ENCODE data around the gene PRRG1.
"Not testable (repeated sequence)": the region's sequence is repeated elsewhere in the genome, so short reads cannot be mapped to it uniquely, and the experiment has no call there.

PRRG1 gene

DNA sequence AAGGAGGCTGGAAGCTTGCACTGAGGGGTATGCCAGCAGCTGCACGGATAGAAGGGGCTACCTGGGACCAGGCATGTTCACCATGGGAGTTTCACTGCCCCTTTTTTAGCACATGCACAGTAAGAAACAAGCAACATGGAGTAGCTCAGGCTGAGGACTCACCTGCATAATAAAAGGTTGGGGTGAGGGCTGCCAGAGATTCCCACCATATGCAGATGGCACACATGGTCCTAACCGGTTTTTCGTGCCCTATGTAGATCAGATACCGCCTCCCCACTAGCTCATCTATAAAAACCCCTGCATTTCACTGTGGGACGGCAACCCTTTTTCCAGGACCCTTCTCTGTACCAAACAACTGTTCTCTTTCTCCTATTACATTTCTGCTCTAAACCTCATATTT, 125.3 kb downstream of the PRRG1 start:
- no peaks in the 10 kb centered on the region for H3K36me3 ChIP-seq (ENCODE audit: control insufficient read depth, insufficient read depth, low read length)
- H3K79me1 ChIP-seq (ENCODE audit: low read length): no peaks in the 10 kb centered on the region
- H3K27me3 ChIP-seq (ENCODE audit: insufficient read depth, low read length, poor library complexity): no peaks in the 10 kb centered on the region
- no peak overlapping the region for H3K56ac ChIP-seq (ENCODE audit: low read length)
- no peak for DNase-seq
- H3K79me2 ChIP-seq (ENCODE audit: control insufficient read depth, insufficient read depth, low read length): no peaks in the 10 kb centered on the region
- no peak overlapping the region for H2AK5ac ChIP-seq (ENCODE audit: low read length)
- no peak overlapping the region for H3K27ac ChIP-seq (ENCODE audit: low read depth, low read length)
- H4K8ac ChIP-seq (ENCODE audit: low read depth, low read length): no peak overlapping the region
- H3K23ac ChIP-seq (ENCODE audit: low read length): no peak overlapping the region
- no CpG with 5 or more reads among the region's 5 CpGs for WGBS (ENCODE audit: extremely low coverage, insufficient coverage, low lambda C conversion rate)
- H2BK15ac ChIP-seq (replicated peaks; ENCODE audit: low read depth): no peak overlapping the region
- no peak overlapping the region for H3K4me2 ChIP-seq (ENCODE audit: low read length)
- H3K4me3 ChIP-seq (ENCODE audit: low read length): no peak overlapping the region
- H3K9ac ChIP-seq (ENCODE audit: low read length): no peak overlapping the region
- no peak overlapping the region for H3K18ac ChIP-seq (ENCODE audit: low read length)
- no peak overlapping the region for H2BK120ac ChIP-seq (ENCODE audit: low read depth, low read length)
- H3K4ac ChIP-seq (ENCODE audit: low read depth, low read length): no peak overlapping the region
- no peak overlapping the region for H2BK5ac ChIP-seq (ENCODE audit: low read length)
- no peak overlapping the region for H4K5ac ChIP-seq (ENCODE audit: low read length)
- no peaks in the 10 kb centered on the region for H3K4me1 ChIP-seq (ENCODE audit: control insufficient read depth, low read depth, low read length)

DNA sequence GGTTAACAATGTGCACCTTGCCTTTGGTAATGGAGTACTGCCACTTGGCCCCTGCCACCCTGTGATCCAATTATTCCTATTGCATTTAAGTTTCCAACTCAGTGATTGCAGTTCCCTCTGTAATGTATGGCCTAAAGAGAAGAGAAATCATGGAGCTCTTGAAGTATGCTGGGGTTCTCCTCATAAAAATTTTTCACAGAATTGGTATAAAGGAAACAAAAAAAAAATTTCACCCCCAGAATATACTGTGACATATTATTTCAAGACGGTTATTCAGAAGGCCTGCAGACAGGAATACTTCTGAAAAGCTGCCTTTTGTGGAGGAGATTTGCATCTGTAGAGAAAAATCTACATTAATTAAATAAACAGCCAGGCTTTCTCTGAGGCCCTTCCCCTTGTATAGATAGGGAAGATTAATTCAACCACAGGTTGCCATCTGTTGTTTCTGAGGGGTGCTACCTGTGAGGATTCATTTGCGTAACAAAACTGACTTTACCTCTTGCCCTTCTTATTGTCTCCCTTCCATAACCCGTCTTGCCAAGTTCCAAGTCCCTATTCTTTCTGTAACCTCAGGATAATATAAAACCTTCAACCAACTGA, 127.5 kb downstream of the PRRG1 start:
- DNase-seq: no peak
- H3K79me1 ChIP-seq (ENCODE audit: low read length): no peaks in the 10 kb centered on the region

DNA sequence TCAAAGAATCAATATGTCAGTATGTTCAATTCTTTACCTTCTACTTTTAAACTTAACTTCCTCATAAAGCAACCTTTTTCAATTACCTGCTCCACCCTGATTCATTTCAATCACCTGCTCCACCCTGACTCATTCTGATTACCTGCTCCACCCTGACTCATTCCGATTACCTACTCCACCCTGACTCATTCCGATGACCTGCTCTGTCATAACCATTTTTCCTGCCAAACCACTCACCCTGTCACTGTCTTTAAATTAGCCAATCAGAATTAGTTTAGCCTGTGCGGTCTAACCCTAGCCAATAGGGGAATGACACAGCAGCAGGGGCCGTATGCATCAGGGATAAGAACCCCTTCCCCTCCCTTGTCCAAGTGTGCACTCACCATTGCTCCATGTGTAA, 135.2 kb downstream of the PRRG1 start:
- not testable (repeated sequence) for H3K56ac ChIP-seq (ENCODE audit: low read length); H3K27me3 ChIP-seq (ENCODE audit: insufficient read depth, low read length, poor library complexity); H4K8ac ChIP-seq (ENCODE audit: low read depth, low read length); H3K36me3 ChIP-seq (ENCODE audit: control insufficient read depth, insufficient read depth, low read length); H2BK15ac ChIP-seq (replicated peaks; ENCODE audit: low read depth); H3K23ac ChIP-seq (ENCODE audit: low read length); H3K9ac ChIP-seq (ENCODE audit: low read length); H3K27ac ChIP-seq (ENCODE audit: low read depth, low read length); H4K5ac ChIP-seq (ENCODE audit: low read length); H3K79me1 ChIP-seq (ENCODE audit: low read length); H3K18ac ChIP-seq (ENCODE audit: low read length); H2AK5ac ChIP-seq (ENCODE audit: low read length); H3K4ac ChIP-seq (ENCODE audit: low read depth, low read length); H3K4me3 ChIP-seq (ENCODE audit: low read length); H3K79me2 ChIP-seq (ENCODE audit: control insufficient read depth, insufficient read depth, low read length); H3K4me2 ChIP-seq (ENCODE audit: low read length); H2BK120ac ChIP-seq (ENCODE audit: low read depth, low read length); DNase-seq; H2BK5ac ChIP-seq (ENCODE audit: low read length); H3K4me1 ChIP-seq (ENCODE audit: control insufficient read depth, low read depth, low read length)
- WGBS (ENCODE audit: extremely low coverage, insufficient coverage, low lambda C conversion rate): no CpG with 5 or more reads among the region's 4 CpGs

More for the DNA sequence above, 127.5 kb downstream of the PRRG1 start:
- no CpG with 5 or more reads among the region's 3 CpGs for WGBS (ENCODE audit: extremely low coverage, insufficient coverage, low lambda C conversion rate)
- H3K4me2 ChIP-seq (ENCODE audit: low read length): no peak overlapping the region
- H3K56ac ChIP-seq (ENCODE audit: low read length): no peak overlapping the region
- H2BK15ac ChIP-seq (replicated peaks; ENCODE audit: low read depth): no peak overlapping the region
- H2BK120ac ChIP-seq (ENCODE audit: low read depth, low read length): no peak overlapping the region
- no peak overlapping the region for H2BK5ac ChIP-seq (ENCODE audit: low read length)
- H3K27ac ChIP-seq (ENCODE audit: low read depth, low read length): no peak overlapping the region
- no peak overlapping the region for H3K4me3 ChIP-seq (ENCODE audit: low read length)
- H3K4me1 ChIP-seq (ENCODE audit: control insufficient read depth, low read depth, low read length): no peaks in the 10 kb centered on the region
- H3K4ac ChIP-seq (ENCODE audit: low read depth, low read length): no peak overlapping the region
- no peak overlapping the region for H3K9ac ChIP-seq (ENCODE audit: low read length)
- no peaks in the 10 kb centered on the region for H3K36me3 ChIP-seq (ENCODE audit: control insufficient read depth, insufficient read depth, low read length)
- no peak overlapping the region for H2AK5ac ChIP-seq (ENCODE audit: low read length)
- H3K27me3 ChIP-seq (ENCODE audit: insufficient read depth, low read length, poor library complexity): no peaks in the 10 kb centered on the region
- H4K5ac ChIP-seq (ENCODE audit: low read length): no peak overlapping the region
- no peak overlapping the region for H4K8ac ChIP-seq (ENCODE audit: low read depth, low read length)
- H3K79me2 ChIP-seq (ENCODE audit: control insufficient read depth, insufficient read depth, low read length): no peaks in the 10 kb centered on the region
- H3K18ac ChIP-seq (ENCODE audit: low read length): no peak overlapping the region
- H3K23ac ChIP-seq (ENCODE audit: low read length): no peak overlapping the region

DNA sequence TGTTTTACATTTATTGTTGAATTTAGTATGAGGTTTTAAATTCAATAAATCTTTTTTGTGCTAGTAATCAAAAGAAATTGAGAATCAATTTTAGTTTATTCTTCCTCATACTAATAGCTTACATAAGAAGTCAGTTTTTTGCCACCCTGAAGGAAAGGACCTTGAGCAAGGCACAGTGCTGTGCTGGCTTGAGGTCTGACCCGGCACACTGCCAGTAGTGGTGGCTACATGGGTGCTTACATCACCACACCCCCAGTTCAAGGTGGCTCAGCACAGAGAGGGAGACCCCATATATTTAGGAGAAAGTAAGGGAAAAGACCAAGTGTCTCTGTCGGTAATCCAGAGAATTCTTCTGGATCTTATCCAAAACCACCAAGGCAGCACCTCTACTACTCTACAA, 136.3 kb downstream of the PRRG1 start:
- WGBS (ENCODE audit: extremely low coverage, insufficient coverage, low lambda C conversion rate): no CpG with 5 or more reads among the region's 2 CpGs
- H3K4ac ChIP-seq (ENCODE audit: low read depth, low read length): no peak overlapping the region
- H3K79me1 ChIP-seq (ENCODE audit: low read length): no peaks in the 10 kb centered on the region
- H3K79me2 ChIP-seq (ENCODE audit: control insufficient read depth, insufficient read depth, low read length): no peaks in the 10 kb centered on the region
- no peak overlapping the region for H3K56ac ChIP-seq (ENCODE audit: low read length)
- no peak overlapping the region for H3K23ac ChIP-seq (ENCODE audit: low read length)
- no peak overlapping the region for H4K8ac ChIP-seq (ENCODE audit: low read depth, low read length)
- H3K36me3 ChIP-seq (ENCODE audit: control insufficient read depth, insufficient read depth, low read length): no peaks in the 10 kb centered on the region
- no peak overlapping the region for H4K5ac ChIP-seq (ENCODE audit: low read length)
- no peak overlapping the region for H3K27ac ChIP-seq (ENCODE audit: low read depth, low read length)
- H2AK5ac ChIP-seq (ENCODE audit: low read length): no peak overlapping the region
- H3K4me2 ChIP-seq (ENCODE audit: low read length): no peak overlapping the region
- H3K4me3 ChIP-seq (ENCODE audit: low read length): no peak overlapping the region
- H3K18ac ChIP-seq (ENCODE audit: low read length): no peak overlapping the region
- DNase-seq: no peak
- no peak overlapping the region for H2BK120ac ChIP-seq (ENCODE audit: low read depth, low read length)
- H2BK5ac ChIP-seq (ENCODE audit: low read length): no peak overlapping the region
- no peak overlapping the region for H3K9ac ChIP-seq (ENCODE audit: low read length)
- H2BK15ac ChIP-seq (replicated peaks; ENCODE audit: low read depth): no peak overlapping the region
- H3K4me1 ChIP-seq (ENCODE audit: control insufficient read depth, low read depth, low read length): no peaks in the 10 kb centered on the region
- no peaks in the 10 kb centered on the region for H3K27me3 ChIP-seq (ENCODE audit: insufficient read depth, low read length, poor library complexity)

DNA sequence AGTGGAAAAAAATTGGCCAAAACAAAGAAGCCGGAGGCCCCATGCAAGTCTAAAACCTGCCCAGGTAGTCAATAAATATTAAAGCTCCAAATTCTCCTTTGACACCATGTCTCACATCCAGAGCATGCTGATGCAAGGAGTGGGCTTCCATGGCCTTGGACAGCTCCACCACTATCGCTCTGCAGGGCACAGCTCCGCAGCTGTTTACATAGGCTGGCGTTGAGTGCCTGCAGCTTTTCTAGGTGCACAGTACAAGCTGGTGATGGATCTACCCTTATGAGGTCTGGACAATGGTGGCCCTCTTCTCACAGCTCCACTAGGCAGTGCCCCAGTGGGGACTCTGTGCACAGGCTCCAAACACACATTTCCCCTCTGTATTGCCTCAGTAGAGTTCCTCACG, 138.1 kb downstream of the PRRG1 start:
- H3K27me3 ChIP-seq (ENCODE audit: insufficient read depth, low read length, poor library complexity): no peaks in the 10 kb centered on the region
- no CpG with 5 or more reads among the region's 5 CpGs for WGBS (ENCODE audit: extremely low coverage, insufficient coverage, low lambda C conversion rate)
- H3K4ac ChIP-seq (ENCODE audit: low read depth, low read length): no peak overlapping the region
- H3K56ac ChIP-seq (ENCODE audit: low read length): no peak overlapping the region
- no peak overlapping the region for H3K18ac ChIP-seq (ENCODE audit: low read length)
- H3K4me1 ChIP-seq (ENCODE audit: control insufficient read depth, low read depth, low read length): no peaks in the 10 kb centered on the region
- no peak overlapping the region for H4K8ac ChIP-seq (ENCODE audit: low read depth, low read length)
- DNase-seq: no peak
- no peak overlapping the region for H3K9ac ChIP-seq (ENCODE audit: low read length)
- H4K5ac ChIP-seq (ENCODE audit: low read length): no peak overlapping the region
- H3K36me3 ChIP-seq (ENCODE audit: control insufficient read depth, insufficient read depth, low read length): no peaks in the 10 kb centered on the region
- H3K4me2 ChIP-seq (ENCODE audit: low read length): no peak overlapping the region
- H3K23ac ChIP-seq (ENCODE audit: low read length): no peak overlapping the region
- H3K79me2 ChIP-seq (ENCODE audit: control insufficient read depth, insufficient read depth, low read length): no peaks in the 10 kb centered on the region
- H2AK5ac ChIP-seq (ENCODE audit: low read length): no peak overlapping the region
- H2BK15ac ChIP-seq (replicated peaks; ENCODE audit: low read depth): no peak overlapping the region
- H2BK120ac ChIP-seq (ENCODE audit: low read depth, low read length): no peak overlapping the region
- no peak overlapping the region for H3K27ac ChIP-seq (ENCODE audit: low read depth, low read length)
- H3K79me1 ChIP-seq (ENCODE audit: low read length): no peaks in the 10 kb centered on the region
- no peak overlapping the region for H3K4me3 ChIP-seq (ENCODE audit: low read length)
- no peak overlapping the region for H2BK5ac ChIP-seq (ENCODE audit: low read length)

DNA sequence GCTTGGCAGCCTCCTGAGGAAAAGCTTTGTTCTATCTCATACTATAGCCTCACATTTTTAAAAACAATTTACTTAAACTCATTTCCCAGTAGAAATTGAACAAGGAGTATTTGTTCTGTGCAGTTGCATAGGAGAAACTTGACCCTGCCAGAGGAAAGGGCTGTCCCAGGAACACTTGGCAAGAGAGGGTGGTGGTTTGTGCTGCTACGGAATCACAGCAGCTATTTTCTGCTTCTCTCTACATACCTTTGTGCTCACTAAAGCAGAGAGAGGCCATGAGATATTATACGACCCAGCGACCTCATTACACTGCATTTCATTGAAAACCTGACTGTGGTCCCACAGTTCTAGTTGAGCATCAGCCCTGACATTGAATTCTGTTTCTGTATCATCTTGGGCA, 139.2 kb downstream of the PRRG1 start:
- WGBS (ENCODE audit: extremely low coverage, insufficient coverage, low lambda C conversion rate): no CpG with 5 or more reads among the region's 3 CpGs
- H3K56ac ChIP-seq (ENCODE audit: low read length): no peak overlapping the region

More for the DNA sequence above, 139.2 kb downstream of the PRRG1 start:
- H2AK5ac ChIP-seq (ENCODE audit: low read length): no peak overlapping the region
- no peaks in the 10 kb centered on the region for H3K79me2 ChIP-seq (ENCODE audit: control insufficient read depth, insufficient read depth, low read length)
- no peak overlapping the region for H2BK120ac ChIP-seq (ENCODE audit: low read depth, low read length)
- H3K4me1 ChIP-seq (ENCODE audit: control insufficient read depth, low read depth, low read length): no peaks in the 10 kb centered on the region
- H3K79me1 ChIP-seq (ENCODE audit: low read length): no peaks in the 10 kb centered on the region
- no peak overlapping the region for H3K4ac ChIP-seq (ENCODE audit: low read depth, low read length)
- H2BK15ac ChIP-seq (replicated peaks; ENCODE audit: low read depth): no peak overlapping the region
- H3K4me2 ChIP-seq (ENCODE audit: low read length): no peak overlapping the region
- no peak overlapping the region for H3K23ac ChIP-seq (ENCODE audit: low read length)
- no peak for DNase-seq
- no peaks in the 10 kb centered on the region for H3K27me3 ChIP-seq (ENCODE audit: insufficient read depth, low read length, poor library complexity)
- no peak overlapping the region for H2BK5ac ChIP-seq (ENCODE audit: low read length)
- no peak overlapping the region for H3K9ac ChIP-seq (ENCODE audit: low read length)
- no peak overlapping the region for H3K18ac ChIP-seq (ENCODE audit: low read length)
- H4K5ac ChIP-seq (ENCODE audit: low read length): no peak overlapping the region
- no peak overlapping the region for H4K8ac ChIP-seq (ENCODE audit: low read depth, low read length)
- H3K36me3 ChIP-seq (ENCODE audit: control insufficient read depth, insufficient read depth, low read length): no peaks in the 10 kb centered on the region
- H3K27ac ChIP-seq (ENCODE audit: low read depth, low read length): no peak overlapping the region
- H3K4me3 ChIP-seq (ENCODE audit: low read length): no peak overlapping the region
